Activated CD4-positive, alpha-beta T cell treated with anti-CD3 and anti-CD28 coated beads for 48 hours (primary cell): ENCODE results near the gene SCN1B.
A peak's percentile ranks its signal among the peaks of the same experiment; 100 is the strongest.

ENCODE experiments used
- DNase-seq: peaks from one replicate; pipeline ENCODE4 v3.0.0-alpha.2; 2020

Gene SCN1B

DNA sequence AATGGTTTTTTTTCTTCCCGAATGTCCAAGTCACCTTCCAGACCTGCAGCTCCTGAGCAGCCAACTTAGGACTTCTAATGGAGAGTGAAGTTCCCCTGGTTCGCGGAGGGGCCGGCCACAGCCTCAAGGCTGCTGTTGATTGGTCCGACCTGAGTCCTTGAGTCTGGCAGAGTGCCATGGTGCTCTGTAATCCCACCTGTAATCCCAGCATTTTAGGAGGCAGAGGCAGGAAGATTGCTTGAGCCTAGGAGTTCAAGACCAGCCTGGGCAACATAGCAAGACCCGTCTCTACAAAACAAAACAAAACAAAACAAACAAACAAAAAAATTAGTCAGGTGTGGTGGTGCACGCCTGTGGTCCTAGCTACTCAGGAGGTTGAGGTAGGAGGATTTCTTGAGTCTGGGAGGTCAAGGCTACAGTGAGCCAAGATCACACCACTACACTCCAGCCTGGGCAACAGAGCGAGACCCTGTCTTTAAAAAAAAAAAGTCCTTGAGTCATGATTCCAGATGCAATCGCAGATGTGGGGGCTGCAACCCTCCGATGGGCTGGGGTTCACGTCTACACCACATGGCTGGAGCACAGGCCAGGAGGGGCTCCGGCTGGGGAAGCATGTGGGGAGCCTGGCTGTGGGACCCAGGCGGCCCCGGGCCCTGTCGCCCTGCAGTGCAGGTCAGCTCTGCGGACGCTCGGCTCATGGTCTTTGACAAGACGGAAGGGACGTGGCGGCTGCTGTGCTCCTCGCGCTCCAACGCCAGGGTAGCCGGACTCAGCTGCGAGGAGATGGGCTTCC is 28.9 kb downstream of the SCN1B start:
- DNase-seq, result no peak

DNA sequence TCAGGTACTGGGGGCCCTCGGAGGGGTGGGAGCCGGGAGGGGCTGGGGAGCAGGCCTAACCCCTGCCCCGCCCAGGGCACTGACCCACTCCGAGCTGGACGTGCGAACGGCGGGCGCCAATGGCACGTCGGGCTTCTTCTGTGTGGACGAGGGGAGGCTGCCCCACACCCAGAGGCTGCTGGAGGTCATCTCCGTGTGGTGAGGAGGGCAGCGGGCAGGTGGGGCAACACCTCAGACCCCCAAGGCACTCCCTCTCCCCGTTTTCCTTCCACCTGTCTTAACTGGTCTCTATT is 29.5 kb downstream of the SCN1B start:
- no peak for DNase-seq

GRCh38 chr19:35060160-35060855 is 30.0 kb downstream of the SCN1B start:
- no peak for DNase-seq

- DNase-seq, result no peak
Observed at GRCh38 chr19:35061583-35062373, 31.5 kb downstream of the SCN1B start.

DNA sequence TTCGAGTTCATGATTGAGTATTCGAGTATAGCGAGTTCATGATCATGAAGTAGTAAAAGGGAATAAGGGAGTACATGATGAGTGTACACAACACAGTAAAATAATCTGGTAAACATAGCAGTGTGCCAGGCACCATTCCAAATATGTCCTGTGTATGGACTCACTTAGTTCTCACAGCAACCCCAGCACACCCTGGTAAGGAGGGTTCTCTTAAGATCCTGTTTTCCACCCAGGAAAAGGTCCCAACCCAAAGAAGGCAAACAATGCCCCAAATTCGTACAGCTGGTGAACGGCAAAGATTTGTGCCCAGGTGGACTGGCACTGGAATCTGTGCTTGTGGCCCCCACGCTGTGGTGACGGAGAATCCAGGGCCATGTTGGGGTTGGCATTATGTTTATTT is 32.7 kb downstream of the SCN1B start:
- no peak for DNase-seq

DNA sequence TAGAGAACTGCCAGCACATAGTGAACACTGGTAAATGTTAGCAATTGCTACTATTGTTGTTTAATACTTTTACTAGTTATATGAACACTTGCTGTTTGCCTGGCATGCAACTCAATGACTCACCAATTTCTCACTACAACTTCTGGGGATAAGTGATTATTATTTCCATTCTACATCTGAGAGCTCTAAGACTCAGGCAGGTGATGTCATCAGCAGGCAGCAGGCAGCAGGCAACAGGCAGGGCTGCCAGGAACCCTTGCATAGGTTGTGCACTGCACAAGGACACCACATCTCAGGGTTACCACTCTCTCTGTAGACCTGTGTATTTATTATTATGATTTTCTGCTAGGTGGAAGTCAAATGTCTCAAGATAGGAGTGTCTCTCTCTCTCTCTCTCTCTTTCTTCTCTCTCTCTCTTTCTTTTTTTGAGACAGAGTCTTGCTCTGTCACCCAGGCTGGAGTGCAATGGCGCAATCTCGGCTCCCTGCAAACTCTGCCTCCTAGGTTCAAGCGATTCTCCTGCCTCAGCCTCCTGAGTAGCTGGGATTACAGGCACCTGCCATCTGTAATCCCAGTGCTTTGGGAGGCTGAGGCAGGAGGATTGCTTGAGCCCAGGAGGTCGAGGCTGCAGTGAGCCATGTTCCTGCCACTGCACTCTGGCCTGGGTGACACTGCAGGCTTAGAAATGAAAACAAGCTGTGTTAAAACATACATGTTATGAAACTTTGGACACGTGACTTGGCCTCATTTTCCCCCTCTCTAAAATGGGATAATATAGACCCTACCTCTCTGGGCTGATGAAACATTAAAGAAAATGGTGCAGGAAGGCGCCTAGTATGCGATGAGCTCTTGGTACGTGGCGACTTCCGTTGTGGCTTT is 33.9 kb downstream of the SCN1B start:
- DNase-seq, result peak; percentile 55

DNA sequence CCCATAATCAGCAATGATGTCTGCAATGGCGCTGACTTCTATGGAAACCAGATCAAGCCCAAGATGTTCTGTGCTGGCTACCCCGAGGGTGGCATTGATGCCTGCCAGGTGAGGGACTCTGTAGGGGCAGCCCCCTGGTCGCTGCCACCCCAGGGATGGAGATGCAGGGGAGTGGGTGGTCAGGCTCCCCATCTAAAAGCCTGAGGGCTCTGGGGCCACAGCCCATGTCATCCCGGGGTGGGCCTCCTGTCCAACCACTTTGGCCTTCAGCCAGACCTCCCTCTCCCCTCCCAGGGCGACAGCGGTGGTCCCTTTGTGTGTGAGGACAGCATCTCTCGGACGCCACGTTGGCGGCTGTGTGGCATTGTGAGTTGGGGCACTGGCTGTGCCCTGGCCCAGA is 35.3 kb downstream of the SCN1B start:
- no peak for DNase-seq

- no peak for DNase-seq
Observed at GRCh38 chr19:35066121-35066520, 35.9 kb downstream of the SCN1B start.

DNA sequence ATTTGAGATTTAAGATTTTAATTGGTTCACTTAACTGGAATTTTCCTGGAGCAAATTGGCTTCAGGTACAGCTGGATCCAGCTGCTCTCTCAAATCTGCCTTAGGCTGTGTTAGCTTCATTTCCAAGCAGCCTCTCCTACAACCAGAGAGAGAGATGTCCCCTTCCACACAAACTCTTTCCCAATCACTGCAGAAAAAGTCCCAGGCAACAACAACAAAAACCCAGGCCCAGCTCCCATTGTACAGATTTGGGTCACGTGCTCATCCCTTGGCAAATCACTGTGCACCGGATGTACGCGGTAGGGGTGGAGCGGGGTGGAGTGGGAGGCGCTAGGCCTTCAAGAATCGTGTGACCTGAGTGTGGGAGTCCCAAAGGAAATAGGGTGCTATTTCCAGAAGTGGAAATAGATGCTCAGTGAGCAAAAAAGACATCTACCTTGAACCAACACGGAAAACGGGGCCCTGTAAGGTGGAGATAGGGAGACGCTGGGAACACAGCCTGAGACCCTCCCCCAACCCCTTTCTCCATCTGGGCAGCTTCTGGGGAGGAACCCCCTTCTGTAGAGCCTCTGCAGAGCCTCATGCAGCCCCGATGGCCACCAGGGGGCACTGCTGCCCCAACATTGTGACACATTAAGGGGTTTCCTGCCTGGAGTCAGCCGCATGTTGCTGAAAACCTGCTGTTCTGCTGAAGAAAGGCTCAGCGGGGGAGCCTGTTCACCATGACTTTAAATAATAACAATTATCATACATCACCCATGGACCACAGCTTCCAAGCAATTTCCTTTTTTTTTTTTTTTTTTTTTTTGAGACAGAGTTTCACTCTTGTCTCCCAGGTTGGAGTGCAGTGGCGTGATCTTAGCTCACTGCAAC is 36.7 kb downstream of the SCN1B start:
- peak; percentile 96 for DNase-seq

DNA sequence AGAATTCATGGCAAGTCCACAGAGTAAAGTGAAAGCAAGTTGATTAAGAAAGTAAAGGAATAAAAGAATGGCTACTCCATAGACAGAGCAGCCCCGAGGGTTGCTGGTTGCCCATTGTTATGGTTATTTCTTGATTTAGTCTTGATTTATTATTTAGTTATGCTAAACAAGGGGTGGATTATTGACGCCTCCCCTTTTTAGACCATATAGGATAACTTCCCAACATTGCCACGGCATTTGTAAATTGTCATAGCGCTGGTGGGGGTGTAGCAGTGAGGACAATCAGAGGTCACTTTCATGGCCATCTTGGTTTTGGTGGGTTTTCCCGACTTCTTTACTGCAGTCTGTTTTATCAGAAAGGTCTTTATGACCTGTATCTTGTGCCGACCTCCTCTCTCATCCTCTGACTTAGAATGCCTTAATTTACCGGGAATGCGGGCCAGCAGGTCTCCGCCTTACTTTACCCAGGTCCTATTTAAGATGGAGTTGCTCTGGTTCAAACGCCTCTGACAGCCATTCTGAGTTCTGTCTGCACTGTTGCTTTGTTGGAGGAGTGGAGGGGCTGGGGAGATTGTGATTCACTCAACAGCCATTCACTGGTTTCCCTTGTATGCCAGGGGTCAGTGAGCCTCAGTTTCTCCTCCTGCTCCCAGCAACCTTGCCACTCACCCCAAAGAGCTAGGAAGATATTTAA is 38.8 kb downstream of the SCN1B start:
- no peak for DNase-seq

- DNase-seq, result no peak
Observed at GRCh38 chr19:35069696-35070095, 39.4 kb downstream of the SCN1B start.

- DNase-seq, result no peak
Observed at GRCh38 chr19:35070471-35070870, 40.2 kb downstream of the SCN1B start.

GRCh38 chr19:35073516-35073915 is 43.2 kb downstream of the SCN1B start:
- DNase-seq, result no peak

DNA sequence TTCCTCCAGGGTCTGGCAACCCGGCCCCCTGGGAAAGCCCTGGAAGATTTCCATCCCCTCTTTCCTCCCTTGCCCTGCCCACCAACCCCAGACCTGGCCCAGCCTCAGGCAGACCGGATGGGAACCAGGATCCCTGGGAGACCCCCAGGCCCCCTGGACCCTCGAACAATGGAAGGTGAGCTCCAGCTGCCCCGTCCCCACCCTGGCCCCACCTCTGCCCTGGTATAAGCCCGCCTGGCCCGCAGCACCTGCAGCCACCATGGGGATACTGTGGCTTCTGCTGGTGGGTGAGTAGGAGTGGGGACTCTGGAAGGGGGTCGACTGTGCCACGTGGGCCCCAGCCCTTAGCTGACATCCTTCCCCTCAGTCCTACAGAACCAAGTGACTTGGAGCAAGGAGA is 43.7 kb downstream of the SCN1B start:
- no peak for DNase-seq

GRCh38 chr19:35074426-35075201 is 44.3 kb downstream of the SCN1B start:
- no peak for DNase-seq

DNA sequence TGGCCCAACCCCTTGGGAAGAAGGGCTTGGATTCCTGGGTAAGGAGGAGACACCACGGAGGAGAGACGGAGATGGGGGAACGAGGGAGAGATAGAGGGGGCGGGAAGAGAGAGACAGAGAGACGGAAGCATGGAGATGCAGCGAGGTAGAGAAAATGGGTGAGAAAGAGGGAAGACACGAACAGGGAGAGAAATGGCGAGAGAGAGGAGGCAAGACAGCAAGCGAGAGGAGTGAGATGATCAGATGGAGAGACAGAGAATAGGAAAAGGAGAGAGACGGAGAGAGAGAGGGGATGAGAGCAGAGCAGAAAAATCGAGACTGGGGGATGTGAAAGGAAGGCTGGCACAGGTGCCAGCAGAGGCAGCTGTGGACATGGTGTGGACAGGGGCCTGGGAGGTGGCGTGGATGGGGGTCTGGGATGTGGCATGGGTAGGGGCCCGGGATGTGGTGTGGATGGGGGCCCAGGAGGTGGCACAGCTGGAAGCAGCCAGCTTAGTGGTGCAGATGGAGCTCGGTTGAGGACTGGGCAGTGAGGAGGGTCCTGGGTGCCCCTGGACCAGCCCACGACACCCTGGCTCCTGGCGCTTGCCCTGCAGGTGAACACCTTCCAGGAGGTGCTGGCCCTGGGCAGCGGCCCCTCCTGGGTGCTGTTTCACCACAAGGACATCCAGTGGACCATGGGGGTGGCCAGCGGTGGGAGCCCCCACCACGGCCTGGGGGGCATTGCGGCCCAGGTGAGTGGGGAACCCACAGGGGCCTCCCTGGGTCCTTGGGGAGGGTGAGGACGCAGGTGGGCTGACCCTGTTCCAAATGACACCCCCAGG is 45.1 kb downstream of the SCN1B start:
- no peak for DNase-seq

DNA sequence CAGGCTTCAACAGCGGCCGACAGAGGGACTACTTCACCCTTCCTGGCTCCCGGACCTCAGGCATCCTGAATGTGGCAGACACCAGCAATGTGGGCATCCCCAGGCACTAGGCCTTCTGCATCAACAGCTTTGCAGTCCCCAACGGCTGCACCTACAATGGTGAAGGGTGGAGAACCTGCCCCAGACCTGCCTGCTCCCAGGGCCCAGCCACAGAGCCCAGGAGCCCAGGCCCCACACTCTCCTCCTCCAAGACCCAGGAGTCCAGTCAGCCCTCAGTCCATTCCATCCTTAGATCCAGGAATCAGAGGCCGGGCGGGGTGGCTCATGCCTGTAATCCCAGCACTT is 45.7 kb downstream of the SCN1B start:
- no peak for DNase-seq

DNA sequence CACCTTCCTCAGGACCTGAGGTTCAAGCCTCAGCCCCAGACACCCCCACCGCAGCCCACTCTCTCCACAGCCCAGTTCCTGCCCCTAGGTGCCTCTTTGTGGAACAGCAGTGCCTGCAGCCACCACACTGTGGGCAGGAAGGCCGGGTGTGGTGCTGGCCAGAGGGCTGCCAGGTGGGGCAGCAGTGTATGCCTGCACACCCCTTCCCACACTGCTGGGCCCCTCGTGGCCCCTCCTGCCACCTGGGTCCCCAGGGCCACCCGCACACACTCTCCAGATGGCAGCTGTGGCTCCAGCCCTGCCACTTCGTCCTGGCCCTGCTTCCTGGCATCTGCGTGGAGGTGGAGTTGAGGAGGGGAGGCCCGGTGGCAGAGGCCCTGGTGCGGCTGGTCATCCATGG is 46.4 kb downstream of the SCN1B start:
- DNase-seq, result no peak

DNA sequence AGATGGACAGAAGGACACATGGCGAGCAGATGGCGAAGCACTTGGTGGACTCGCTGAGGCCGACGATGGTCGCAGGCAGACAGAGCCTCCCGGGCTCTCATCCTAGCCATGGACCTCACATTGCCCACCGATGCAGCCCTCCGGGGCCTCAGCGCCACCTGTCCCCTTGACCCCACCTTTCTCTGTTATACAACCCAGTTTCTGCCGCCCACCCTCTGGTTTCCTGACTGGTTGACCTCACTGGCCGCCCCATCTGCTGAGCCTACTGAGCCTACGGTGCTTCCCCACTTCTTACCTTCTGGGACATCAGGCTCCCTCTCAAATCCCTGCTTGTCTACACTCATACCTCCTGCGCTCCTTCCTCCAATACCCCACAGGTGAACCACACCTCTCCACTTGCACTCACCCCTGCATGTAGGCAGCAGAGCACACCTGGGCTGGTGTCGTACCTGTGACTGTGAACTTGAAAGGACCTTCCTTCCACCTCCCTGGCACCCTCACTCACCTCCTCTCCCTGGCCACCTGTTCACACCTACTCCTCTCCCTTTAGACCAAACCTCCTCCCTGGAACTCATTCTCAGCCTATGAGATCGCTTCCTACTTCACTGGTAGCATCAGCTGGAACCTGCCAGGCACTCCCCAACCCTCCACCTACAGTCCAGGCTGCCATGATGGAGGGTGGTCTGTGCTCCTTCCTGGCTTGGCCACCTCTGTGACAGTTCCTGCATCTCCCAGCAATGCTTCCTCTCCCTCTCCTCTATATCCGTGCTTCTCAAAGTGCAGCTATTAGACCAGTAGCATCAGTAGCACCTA is 47.3 kb downstream of the SCN1B start:
- DNase-seq, result no peak
